Measurements from ENCODE around the gene PCDHGA2. TPM values are rescaled to one million over a fixed set of nuclear protein-coding genes. Genes with fewer than 3 reads are reported as not detected.
"Not testable (repeated sequence)": the region's sequence is repeated elsewhere in the genome, so short reads cannot be mapped to it uniquely, and the experiment has no call there.

PCDHGA2 gene
- total and polyA plus RNA-seq, 4 donors: 0.23 to 0.46 (median 0.34) TPM

DNA sequence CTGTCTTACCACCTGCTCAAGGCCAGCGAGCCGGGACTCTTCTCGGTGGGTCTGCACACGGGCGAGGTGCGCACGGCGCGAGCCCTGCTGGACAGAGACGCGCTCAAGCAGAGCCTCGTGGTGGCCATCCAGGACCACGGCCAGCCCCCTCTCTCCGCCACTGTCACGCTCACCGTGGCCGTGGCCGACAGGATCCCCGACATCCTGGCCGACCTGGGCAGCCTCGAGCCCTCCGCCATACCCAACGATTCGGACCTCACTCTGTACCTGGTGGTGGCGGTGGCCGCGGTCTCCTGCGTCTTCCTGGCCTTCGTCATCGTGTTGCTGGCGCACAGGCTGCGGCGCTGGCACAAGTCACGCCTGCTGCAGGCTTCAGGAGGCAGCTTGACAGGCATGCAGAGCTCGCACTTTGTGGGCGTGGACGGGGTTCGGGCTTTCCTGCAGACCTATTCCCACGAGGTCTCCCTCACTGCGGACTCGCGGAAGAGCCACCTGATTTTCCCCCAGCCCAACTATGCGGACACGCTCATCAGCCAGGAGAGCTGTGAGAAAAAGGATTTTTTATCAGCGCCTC, 2.3 kb downstream of the PCDHGA2 start:
- WGBS: 40% methylated on average over 45 of the region's 45 CpGs
- not testable (repeated sequence) for H3K36me3 ChIP-seq (ENCODE audit: control insufficient read depth in 4 of 4, insufficient read depth in 3 of 4, low read depth in 1 of 4, low read length in 3 of 4); H3K27ac ChIP-seq (ENCODE audit: low read depth in 1 of 2, low read length in 2 of 2); H3K4me3 ChIP-seq (ENCODE audit: low read depth in 1 of 3, low read length in 3 of 3); DNase-seq (ENCODE audit: low spot score); H3K9ac ChIP-seq (ENCODE audit: low read depth in 1 of 2, low read length in 2 of 2); H3K4me1 ChIP-seq (ENCODE audit: control insufficient read depth in 4 of 4, insufficient read depth in 4 of 4, low read length in 3 of 4)
- Histone ChIP-seq H3K27me3 (ENCODE audit: control insufficient read depth in 4 of 4, insufficient read depth in 4 of 4, low read length in 3 of 4) (peaks cover 0 to 17% (median 10%) of the 10 kb centered on the region in 4 donors), H3K9me3 (ENCODE audit: control insufficient read depth in 4 of 4, low read length in 3 of 4) (peaks cover 33 to 76% (median 38%) of the 10 kb centered on the region in 4 donors)

- Histone ChIP-seq H3K4me3 (ENCODE audit: low read depth in 1 of 3, low read length in 3 of 3) (peak overlapping the region in 1 of 3 donors; percentile 7), H3K9me3 (ENCODE audit: control insufficient read depth in 4 of 4, low read length in 3 of 4) (peaks cover 28 to 81% (median 38%) of the 10 kb centered on the region in 4 donors), H3K36me3 (ENCODE audit: control insufficient read depth in 4 of 4, insufficient read depth in 3 of 4, low read depth in 1 of 4, low read length in 3 of 4) (peaks cover 0 to 2% (median 0%) of the 10 kb centered on the region in 4 donors), H3K9ac (ENCODE audit: low read depth in 1 of 2, low read length in 2 of 2) (no peak overlapping the region), H3K27ac (ENCODE audit: low read depth in 1 of 2, low read length in 2 of 2) (no peak overlapping the region), H3K4me1 (ENCODE audit: control insufficient read depth in 4 of 4, insufficient read depth in 4 of 4, low read length in 3 of 4) (no peaks in the 10 kb centered on the region), H3K27me3 (ENCODE audit: control insufficient read depth in 4 of 4, insufficient read depth in 4 of 4, low read length in 3 of 4) (peaks cover 0 to 17% (median 9%) of the 10 kb centered on the region in 4 donors)
- DNase-seq (ENCODE audit: low spot score): no peak
- no peak for TF ChIP-seq HNF4G (IDR thresholded peaks at IDR 0.05)
- WGBS: 14% methylated on average over 1 of the region's 1 CpG
Observed at GRCh38 chr5:141342773-141343172, 4.2 kb downstream of the PCDHGA2 start.

- H3K4me1 ChIP-seq (ENCODE audit: control insufficient read depth in 4 of 4, insufficient read depth in 4 of 4, low read length in 3 of 4): no peaks in the 10 kb centered on the region
- DNase-seq (ENCODE audit: low spot score): no peak
- peak within 1 kb of the TSS; percentile 16 to 61 (median 38) for H3K4me3 ChIP-seq (ENCODE audit: low read depth in 1 of 3, low read length in 3 of 3)
- no peak within 1 kb of the TSS for H3K9ac ChIP-seq (ENCODE audit: low read depth in 1 of 2, low read length in 2 of 2)
- peaks cover 0 to 17% (median 9%) of the 10 kb centered on the region in 4 donors for H3K27me3 ChIP-seq (ENCODE audit: control insufficient read depth in 4 of 4, insufficient read depth in 4 of 4, low read length in 3 of 4)
- peaks cover 0 to 2% (median 0%) of the 10 kb centered on the region in 4 donors for H3K36me3 ChIP-seq (ENCODE audit: control insufficient read depth in 4 of 4, insufficient read depth in 3 of 4, low read depth in 1 of 4, low read length in 3 of 4)
- peak; percentile 21 to 33 for TF ChIP-seq RAD21 (IDR thresholded peaks at IDR 0.05)
- no peak for TF ChIP-seq YY1 (IDR thresholded peaks at IDR 0.05)
- TF ChIP-seq TAF1 (conservative IDR thresholded peaks at IDR 0.05): no peak
- peak; percentile 19 for TF ChIP-seq CTCF (IDR thresholded peaks at IDR 0.05; ENCODE audit: low read depth, low read length, missing input control)
- TF ChIP-seq RXRA (IDR thresholded peaks at IDR 0.05): no peak
- no peak for TF ChIP-seq SP1 (IDR thresholded peaks at IDR 0.05)
- WGBS: 21% methylated on average over 9 of the region's 9 CpGs
- no peak within 1 kb of the TSS for H3K27ac ChIP-seq (ENCODE audit: low read depth in 1 of 2, low read length in 2 of 2)
- peaks cover 26 to 78% (median 37%) of the 10 kb centered on the region in 4 donors for H3K9me3 ChIP-seq (ENCODE audit: control insufficient read depth in 4 of 4, low read length in 3 of 4)
Observed at GRCh38 chr5:141343242-141343952, 4.8 kb downstream of the PCDHGA2 start, which contains the start of gene PCDHGA3. PCDHGA3 (plus strand) TSS chr5:141343829; CDS start chr5:141344034, 205 bp downstream.

GRCh38 chr5:141343953-141344463, 5.4 kb downstream of the PCDHGA2 start:
- Histone ChIP-seq H3K27me3 (ENCODE audit: control insufficient read depth in 4 of 4, insufficient read depth in 4 of 4, low read length in 3 of 4) (peaks cover 0 to 13% (median 6%) of the 10 kb centered on the region in 4 donors), H3K4me1 (ENCODE audit: control insufficient read depth in 4 of 4, insufficient read depth in 4 of 4, low read length in 3 of 4) (no peaks in the 10 kb centered on the region), H3K9ac (ENCODE audit: low read depth in 1 of 2, low read length in 2 of 2) (no peak overlapping the region), H3K9me3 (ENCODE audit: control insufficient read depth in 4 of 4, low read length in 3 of 4) (peaks cover 29 to 78% (median 37%) of the 10 kb centered on the region in 4 donors), H3K4me3 (ENCODE audit: low read depth in 1 of 3, low read length in 3 of 3) (peak overlapping the region in 2 of 3 donors; percentile 16 to 42), H3K27ac (ENCODE audit: low read depth in 1 of 2, low read length in 2 of 2) (no peak overlapping the region), H3K36me3 (ENCODE audit: control insufficient read depth in 4 of 4, insufficient read depth in 3 of 4, low read depth in 1 of 4, low read length in 3 of 4) (peaks cover 0 to 2% (median 0%) of the 10 kb centered on the region in 4 donors)
- 26% methylated on average over 31 of the region's 31 CpGs for WGBS
- no peak for DNase-seq (ENCODE audit: low spot score)
- no peak for TF ChIP-seq HNF4A (conservative IDR thresholded peaks at IDR 0.05)
- TF ChIP-seq ZBTB33 (IDR thresholded peaks at IDR 0.05): no peak
- TF ChIP-seq, protein P1, sequence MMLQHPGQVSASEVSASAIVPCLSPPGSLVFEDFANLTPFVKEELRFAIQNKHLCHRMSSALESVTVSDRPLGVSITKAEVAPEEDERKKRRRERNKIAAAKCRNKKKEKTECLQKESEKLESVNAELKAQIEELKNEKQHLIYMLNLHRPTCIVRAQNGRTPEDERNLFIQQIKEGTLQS (IDR thresholded peaks at IDR 0.05): no peak
